HG03196 (cell line): ENCODE results near the gene RBSN.
"Not testable (repeated sequence)": the region's sequence is repeated elsewhere in the genome, so short reads cannot be mapped to it uniquely, and the experiment has no call there.

Source experiments
- ATAC-seq: cut with Tn5 transposase; IDR thresholded peaks from one replicate; pipeline ENCODE4 v1.9.1; 2021; ENCODE audit not compliant: unreplicated experiment

Gene RBSN

GRCh38 chr3:15098503-15099363 is at the start of gene RBSN:
RBSN (minus strand) TSS chr3:15099148; CDS start chr3:15096120, 3,028 bp downstream.
- peak; percentile 92 for ATAC-seq

GRCh38 chr3:15148614-15149013 is 49.7 kb upstream of the RBSN start:
- no peak for ATAC-seq

- ATAC-seq: not testable (repeated sequence)
Observed at GRCh38 chr3:15136885-15137284, 37.9 kb upstream of the RBSN start.

- ATAC-seq: not testable (repeated sequence)
Observed at GRCh38 chr3:15134968-15135367, 36.0 kb upstream of the RBSN start.

- ATAC-seq: not testable (repeated sequence)
Observed at GRCh38 chr3:15128403-15128802, 29.5 kb upstream of the RBSN start.

GRCh38 chr3:15126975-15127374 is 28.0 kb upstream of the RBSN start:
- ATAC-seq: not testable (repeated sequence)

- ATAC-seq: no peak
Observed at GRCh38 chr3:15122398-15122797, 23.4 kb upstream of the RBSN start.

- ATAC-seq: no peak
Observed at GRCh38 chr3:15121936-15122335, 23.0 kb upstream of the RBSN start.

- ATAC-seq: no peak
Observed at GRCh38 chr3:15120986-15121385, 22.0 kb upstream of the RBSN start.

GRCh38 chr3:15117011-15117410 is 18.1 kb upstream of the RBSN start:
- ATAC-seq: no peak

GRCh38 chr3:15116032-15116669 is 17.2 kb upstream of the RBSN start:
- ATAC-seq: no peak

GRCh38 chr3:15114466-15115358 is 15.8 kb upstream of the RBSN start:
- no peak for ATAC-seq

GRCh38 chr3:15113884-15114283 is 14.9 kb upstream of the RBSN start:
- ATAC-seq: no peak

- no peak for ATAC-seq
Observed at GRCh38 chr3:15113471-15113870, 14.5 kb upstream of the RBSN start.

- ATAC-seq: no peak
Observed at GRCh38 chr3:15112011-15112410, 13.1 kb upstream of the RBSN start.

- no peak for ATAC-seq
Observed at GRCh38 chr3:15110206-15110605, 11.3 kb upstream of the RBSN start.

- no peak for ATAC-seq
Observed at GRCh38 chr3:15108869-15109268, 9.9 kb upstream of the RBSN start.

GRCh38 chr3:15108082-15108545 is 9.2 kb upstream of the RBSN start:
- ATAC-seq: no peak

GRCh38 chr3:15107075-15107947 is 8.4 kb upstream of the RBSN start:
- no peak for ATAC-seq

- no peak for ATAC-seq
Observed at GRCh38 chr3:15102836-15103235, 3.9 kb upstream of the RBSN start.
